Hypothalamus (tissue), 51 donors: Measurements from ENCODE around the gene SH2D5.

ENCODE experiments used
- DNase-seq, 51 donors: peaks; one replicate each; lab custom pipeline; 2025; lab: John Stamatoyannopoulos, UW

Gene SH2D5

GRCh38 chr1:20717452-20718342 lies 14.8 kb downstream of the SH2D5 start, which contains the start of gene KIF17:
Gene KIF17, minus strand, starts transcription at chr1:20718007. Its CDS starts 301 bp downstream, at chr1:20717706.
- peak in 39 of 51 donors; percentile 11 to 81 (median 53) for DNase-seq

GRCh38 chr1:20716232-20716631 lies 16.3 kb downstream of the SH2D5 start:
- no peak for DNase-seq

GRCh38 chr1:20715406-20715805 lies 17.1 kb downstream of the SH2D5 start:
- DNase-seq, result no peak

GRCh38 chr1:20713440-20713839 lies 19.1 kb downstream of the SH2D5 start:
- DNase-seq, result no peak

- peak in 3 of 51 donors; percentile 12 to 42 (median 35) for DNase-seq
Measured at GRCh38 chr1:20712215-20712577, 20.3 kb downstream of the SH2D5 start.

GRCh38 chr1:20711285-20712214 lies 21.0 kb downstream of the SH2D5 start:
- peak in 26 of 51 donors; percentile 11 to 70 (median 41) for DNase-seq

GRCh38 chr1:20710469-20711284 lies 21.8 kb downstream of the SH2D5 start:
- no peak for DNase-seq

GRCh38 chr1:20709868-20710267 lies 22.6 kb downstream of the SH2D5 start:
- no peak for DNase-seq

- DNase-seq, result no peak
Measured at GRCh38 chr1:20708891-20709290, 23.6 kb downstream of the SH2D5 start.

GRCh38 chr1:20708057-20708456 lies 24.4 kb downstream of the SH2D5 start:
- DNase-seq, result no peak

- DNase-seq, result no peak
Measured at GRCh38 chr1:20706841-20707240, 25.7 kb downstream of the SH2D5 start.

- DNase-seq, result peak in 2 of 51 donors; percentile 15 to 32
Measured at GRCh38 chr1:20705203-20705755, 27.2 kb downstream of the SH2D5 start.

GRCh38 chr1:20704390-20705202 lies 27.9 kb downstream of the SH2D5 start:
- DNase-seq, result no peak

- no peak for DNase-seq
Measured at GRCh38 chr1:20703124-20703756, 29.3 kb downstream of the SH2D5 start.

GRCh38 chr1:20702416-20702815 lies 30.1 kb downstream of the SH2D5 start:
- no peak for DNase-seq

- no peak for DNase-seq
Measured at GRCh38 chr1:20701847-20702246, 30.7 kb downstream of the SH2D5 start.

- DNase-seq, result no peak
Measured at GRCh38 chr1:20701446-20701845, 31.1 kb downstream of the SH2D5 start.

- DNase-seq, result no peak
Measured at GRCh38 chr1:20700636-20701215, 31.8 kb downstream of the SH2D5 start.
